Chondrocyte (in vitro differentiated cells): ENCODE data around the gene LAG3. TPM values are rescaled to one million over a fixed set of nuclear protein-coding genes. Genes with fewer than 3 reads are reported as not detected.

Experiments
- DNase-seq: peaks from one replicate; pipeline ENCODE4 v3.0.0; 2021; ENCODE audit warnings: mixed read lengths, low spot score
- H3K27ac Mint-ChIP-seq: one replicate; pipeline ENCODE4 v1.8.0; 2021; ENCODE audit warnings: mild to moderate bottlenecking, moderate library complexity, mixed read lengths; ENCODE audit not compliant: unreplicated experiment
- H3K27me3 Mint-ChIP-seq: 2 replicates; pipeline ENCODE4 v1.8.0; 2021; ENCODE audit warnings: low read depth, mixed read lengths
- H3K36me3 Mint-ChIP-seq: 2 replicates; pipeline ENCODE4 v1.8.0; 2021; ENCODE audit warnings: low read depth, mixed read lengths
- H3K4me1 Mint-ChIP-seq: 2 replicates; pipeline ENCODE4 v1.8.0; 2021; ENCODE audit warnings: low read depth, mild to moderate bottlenecking, mixed read lengths
- H3K4me3 Mint-ChIP-seq: one replicate; pipeline ENCODE4 v1.8.0; 2021; ENCODE audit warnings: mild to moderate bottlenecking, moderate library complexity, mixed read lengths; ENCODE audit not compliant: unreplicated experiment
- H3K9me3 Mint-ChIP-seq: 2 replicates; pipeline ENCODE4 v1.8.0; 2021; ENCODE audit warnings: low read depth, mixed read lengths
- CTCF ChIP-seq: fragments of 200-600 bp; sonication (generic); IDR thresholded peaks from 2 replicates; pipeline ENCODE4 v1.5.0; 2021; ENCODE audit warnings: antibody characterized with exemption, mild to moderate bottlenecking, moderate library complexity
- total RNA-seq: library from RNA; stranded (reverse); gene quantifications from 3 replicates; pipeline ENCODE4 v1.2.1, GENCODE V29; 2021

LAG3 gene
- total RNA-seq, 1 donor from 2014 or later = 1.0 TPM

GRCh38 chr12:6748761-6749160 lies 23.6 kb upstream of the LAG3 start:
- Mint-ChIP-seq H3K36me3 (peaks cover 35% of the 10 kb centered on the region), H3K27me3 (no peaks in the 10 kb centered on the region), H3K9me3 (no peaks in the 10 kb centered on the region), H3K4me3 (no peak overlapping the region), H3K4me1 (peaks cover 18% of the 10 kb centered on the region), H3K27ac (no peak overlapping the region)
- no peak for DNase-seq
- no peak for TF ChIP-seq CTCF

- Mint-ChIP-seq H3K27ac (no peak overlapping the region), H3K4me3 (no peak overlapping the region), H3K36me3 (peaks cover 35% of the 10 kb centered on the region)
Observed at GRCh38 chr12:6750506-6750905, 21.8 kb upstream of the LAG3 start.

GRCh38 chr12:6751767-6752166 lies 20.6 kb upstream of the LAG3 start:
- Mint-ChIP-seq H3K4me3 (peak overlapping the region; percentile 97), H3K27ac (peak overlapping the region; percentile 98), H3K36me3 (peaks cover 32% of the 10 kb centered on the region), H3K4me1 (peaks cover 26% of the 10 kb centered on the region), H3K27me3 (no peaks in the 10 kb centered on the region), H3K9me3 (no peaks in the 10 kb centered on the region)
- DNase-seq = no peak
- no peak for TF ChIP-seq CTCF

More at GRCh38 chr12:6750506-6750905, 21.8 kb upstream of the LAG3 start:
- H3K27me3 Mint-ChIP-seq = no peaks in the 10 kb centered on the region
- H3K4me1 Mint-ChIP-seq = peaks cover 26% of the 10 kb centered on the region
- no peak for TF ChIP-seq CTCF
- no peak for DNase-seq
- H3K9me3 Mint-ChIP-seq = no peaks in the 10 kb centered on the region

GRCh38 chr12:6752167-6752920 lies 20.0 kb upstream of the LAG3 start:
- H3K36me3 Mint-ChIP-seq = peaks cover 28% of the 10 kb centered on the region
- H3K27me3 Mint-ChIP-seq = no peaks in the 10 kb centered on the region
- no peaks in the 10 kb centered on the region for H3K9me3 Mint-ChIP-seq

More at GRCh38 chr12:6752167-6752920, 20.0 kb upstream of the LAG3 start:
- DNase-seq = no peak
- H3K4me3 Mint-ChIP-seq = peak overlapping the region; percentile 97
- peaks cover 26% of the 10 kb centered on the region for H3K4me1 Mint-ChIP-seq
- peak overlapping the region; percentile 98 for H3K27ac Mint-ChIP-seq
- TF ChIP-seq CTCF = peak; percentile 77
